Mesendoderm (in vitro differentiated cells): ENCODE results near the gene PPTC7.

Experiments
- DNase-seq: peaks from one replicate; pipeline ENCODE4 v3.0.0; 2013
- H2AK5ac ChIP-seq: 2 replicates; pipeline ENCODE4 v1.6.1; 2013; ENCODE audit warnings: low read length, inconsistent platforms
- H2BK120ac ChIP-seq: 2 replicates; pipeline ENCODE4 v1.6.1; 2013; ENCODE audit warnings: low read depth, mild to moderate bottlenecking, low read length, moderate library complexity, mixed read lengths
- H2BK15ac ChIP-seq: replicated peaks from 2 replicates; pipeline ENCODE4 v1.6.1; 2013; ENCODE audit warnings: low read depth, mild to moderate bottlenecking, moderate library complexity
- H2BK5ac ChIP-seq: 2 replicates; pipeline ENCODE4 v1.6.1; 2013; ENCODE audit warnings: low read length, inconsistent platforms
- H3K18ac ChIP-seq: 2 replicates; pipeline ENCODE4 v1.6.1; 2013; ENCODE audit warnings: mild to moderate bottlenecking, low read length, mixed read lengths
- H3K23ac ChIP-seq: one replicate; pipeline ENCODE4 v1.6.1; 2013; ENCODE audit warnings: low read length
- H3K27ac ChIP-seq: 2 replicates; pipeline ENCODE4 v1.5.1; 2013; ENCODE audit warnings: low read depth, mild to moderate bottlenecking, inconsistent platforms, low read length, moderate library complexity
- H3K27me3 ChIP-seq: 2 replicates; pipeline ENCODE4 v1.6.1; 2013; ENCODE audit warnings: low read length, control low read depth, mild to moderate bottlenecking, inconsistent platforms; ENCODE audit not compliant: insufficient read depth, poor library complexity
- H3K36me3 ChIP-seq: 2 replicates; pipeline ENCODE4 v1.6.1; 2013; ENCODE audit warnings: low read length, inconsistent platforms; ENCODE audit not compliant: control insufficient read depth, insufficient read depth
- H3K4ac ChIP-seq: one replicate; pipeline ENCODE4 v1.6.1; 2013; ENCODE audit warnings: low read depth, mild to moderate bottlenecking, low read length, moderate library complexity
- H3K4me1 ChIP-seq: 2 replicates; pipeline ENCODE4 v1.6.1; 2013; ENCODE audit warnings: low read depth, low read length, inconsistent platforms; ENCODE audit not compliant: control insufficient read depth
- H3K4me2 ChIP-seq: 2 replicates; pipeline ENCODE4 v1.6.1; 2013; ENCODE audit warnings: low read length
- H3K4me3 ChIP-seq: 2 replicates; pipeline ENCODE4 v1.5.1; 2013; ENCODE audit warnings: mild to moderate bottlenecking, low read length
- H3K56ac ChIP-seq: one replicate; pipeline ENCODE4 v1.6.1; 2013; ENCODE audit warnings: low read length
- H3K79me1 ChIP-seq: 2 replicates; pipeline ENCODE4 v1.6.1; 2013; ENCODE audit warnings: low read length, inconsistent platforms
- H3K79me2 ChIP-seq: 2 replicates; pipeline ENCODE4 v1.6.1; 2013; ENCODE audit warnings: mild to moderate bottlenecking, low read length; ENCODE audit not compliant: control insufficient read depth, insufficient read depth
- H3K9ac ChIP-seq: 2 replicates; pipeline ENCODE4 v1.6.1; 2013; ENCODE audit warnings: low read length, inconsistent platforms
- H4K5ac ChIP-seq: one replicate; pipeline ENCODE4 v1.6.1; 2013; ENCODE audit warnings: low read length
- H4K8ac ChIP-seq: one replicate; pipeline ENCODE4 v1.6.1; 2013; ENCODE audit warnings: low read depth, mild to moderate bottlenecking, control low read depth, low read length, moderate library complexity
- WGBS: extraction: QIAGEN DNeasy Blood & Tissue Kit; methylation state at CpG from one replicate; pipeline ENCODE4 v1.1.7; 2013; ENCODE audit warnings: low lambda C conversion rate, missing lambda C conversion rate; ENCODE audit not compliant: insufficient coverage; ENCODE audit errors: extremely low coverage; 5-methylcytosine and 5-hydroxymethylcytosine counted together

Gene PPTC7

GRCh38 chr12:110581931-110582275 lies 1.2 kb downstream of the PPTC7 start:
- H2BK5ac ChIP-seq: no peak overlapping the region
- no peak overlapping the region for H2BK120ac ChIP-seq
- peak overlapping the region; percentile 90 for H3K56ac ChIP-seq
- no peak overlapping the region for H4K5ac ChIP-seq
- no peak overlapping the region for H2AK5ac ChIP-seq
- peak overlapping the region; percentile 92 for H3K9ac ChIP-seq
- peak overlapping the region; percentile 98 for H3K4me2 ChIP-seq
- no peak overlapping the region for H4K8ac ChIP-seq
- no peaks in the 10 kb centered on the region for H3K4me1 ChIP-seq
- no peaks in the 10 kb centered on the region for H3K36me3 ChIP-seq
- H3K4me3 ChIP-seq: peak overlapping the region; percentile 94
- no peak overlapping the region for H3K18ac ChIP-seq
- no peak overlapping the region for H3K4ac ChIP-seq
- H3K79me1 ChIP-seq: peaks cover 12% of the 10 kb centered on the region
- H2BK15ac ChIP-seq: no peak overlapping the region
- peak overlapping the region; percentile 29 for H3K23ac ChIP-seq
- H3K27me3 ChIP-seq: no peaks in the 10 kb centered on the region
- H3K79me2 ChIP-seq: peaks cover 37% of the 10 kb centered on the region
- WGBS: no CpG with 5 or more reads among the region's 8 CpGs
- H3K27ac ChIP-seq: no peak overlapping the region
- peak; percentile 37 for DNase-seq

- H3K27me3 ChIP-seq: no peaks in the 10 kb centered on the region
- H2AK5ac ChIP-seq: no peak overlapping the region
- no peak overlapping the region for H4K5ac ChIP-seq
- H3K18ac ChIP-seq: no peak overlapping the region
- H3K27ac ChIP-seq: no peak overlapping the region
- H3K4me1 ChIP-seq: no peaks in the 10 kb centered on the region
- no peak for DNase-seq
- H2BK5ac ChIP-seq: no peak overlapping the region
- H3K4me2 ChIP-seq: no peak overlapping the region
- no peak overlapping the region for H3K23ac ChIP-seq
- H3K4me3 ChIP-seq: no peak overlapping the region
- no peak overlapping the region for H2BK15ac ChIP-seq
- H3K56ac ChIP-seq: no peak overlapping the region
- H3K79me2 ChIP-seq: peaks cover 44% of the 10 kb centered on the region
- H3K4ac ChIP-seq: no peak overlapping the region
- H4K8ac ChIP-seq: no peak overlapping the region
- WGBS: no CpG with 5 or more reads among the region's 18 CpGs
- no peak overlapping the region for H3K9ac ChIP-seq
- H3K36me3 ChIP-seq: no peaks in the 10 kb centered on the region
- no peak overlapping the region for H2BK120ac ChIP-seq
- H3K79me1 ChIP-seq: peaks cover 16% of the 10 kb centered on the region
These were observed 3.4 kb downstream of the PPTC7 start for GRCh38 chr12:110579535-110580253.

- Histone ChIP-seq H3K23ac (no peak overlapping the region), H3K9ac (no peak overlapping the region), H3K4me3 (no peak overlapping the region), H3K4ac (no peak overlapping the region), H2BK5ac (no peak overlapping the region), H3K27me3 (no peaks in the 10 kb centered on the region), H3K36me3 (no peaks in the 10 kb centered on the region), H2BK15ac (no peak overlapping the region), H2AK5ac (no peak overlapping the region), H3K27ac (no peak overlapping the region), H3K79me2 (peaks cover 47% of the 10 kb centered on the region), H3K4me2 (no peak overlapping the region), H3K4me1 (no peaks in the 10 kb centered on the region), H3K79me1 (peaks cover 16% of the 10 kb centered on the region), H3K18ac (no peak overlapping the region), H2BK120ac (no peak overlapping the region), H4K8ac (no peak overlapping the region), H3K56ac (no peak overlapping the region), H4K5ac (no peak overlapping the region)
- WGBS: no CpG with 5 or more reads among the region's 13 CpGs
- DNase-seq: no peak
These were observed 4.2 kb downstream of the PPTC7 start for GRCh38 chr12:110578694-110579534.

- WGBS: no CpG with 5 or more reads among the region's 8 CpGs
- no peak overlapping the region for H2AK5ac ChIP-seq
- no peak for DNase-seq
- H2BK15ac ChIP-seq: no peak overlapping the region
- H3K27me3 ChIP-seq: no peaks in the 10 kb centered on the region
- H3K23ac ChIP-seq: no peak overlapping the region
- H3K4me1 ChIP-seq: no peaks in the 10 kb centered on the region
- H3K36me3 ChIP-seq: no peaks in the 10 kb centered on the region
- H3K4me2 ChIP-seq: no peak overlapping the region
- H3K27ac ChIP-seq: no peak overlapping the region
- H4K5ac ChIP-seq: no peak overlapping the region
- H3K79me1 ChIP-seq: peaks cover 16% of the 10 kb centered on the region
- no peak overlapping the region for H2BK120ac ChIP-seq
- H2BK5ac ChIP-seq: no peak overlapping the region
- H3K9ac ChIP-seq: no peak overlapping the region
- peaks cover 47% of the 10 kb centered on the region for H3K79me2 ChIP-seq
- no peak overlapping the region for H3K18ac ChIP-seq
- no peak overlapping the region for H3K4ac ChIP-seq
- H3K4me3 ChIP-seq: no peak overlapping the region
- no peak overlapping the region for H3K56ac ChIP-seq
- H4K8ac ChIP-seq: no peak overlapping the region
These were observed 5.0 kb downstream of the PPTC7 start for GRCh38 chr12:110577864-110578693.

GRCh38 chr12:110576504-110576903 lies 6.6 kb downstream of the PPTC7 start:
- Histone ChIP-seq H3K4me1 (no peaks in the 10 kb centered on the region), H3K23ac (no peak overlapping the region), H4K5ac (no peak overlapping the region), H3K4me3 (no peak overlapping the region), H3K79me1 (peaks cover 13% of the 10 kb centered on the region), H3K18ac (no peak overlapping the region), H3K4ac (no peak overlapping the region), H2BK5ac (no peak overlapping the region), H3K36me3 (no peaks in the 10 kb centered on the region), H2BK15ac (no peak overlapping the region), H2AK5ac (no peak overlapping the region), H3K27ac (no peak overlapping the region), H3K9ac (no peak overlapping the region), H3K79me2 (peaks cover 36% of the 10 kb centered on the region), H3K56ac (no peak overlapping the region), H2BK120ac (no peak overlapping the region), H4K8ac (no peak overlapping the region), H3K4me2 (no peak overlapping the region), H3K27me3 (no peaks in the 10 kb centered on the region)
- no peak for DNase-seq
- no CpG with 5 or more reads among the region's 2 CpGs for WGBS
